NCI-H2196 treated with DMSO at 0.1 percent for 48 hours (cell line): ENCODE measurements around the gene KRT4.

Experiments
- DNase-seq: peaks from one replicate; lab custom pipeline; 2025; ENCODE audit not compliant: unreplicated experiment; lab: John Stamatoyannopoulos, UW

Gene KRT4

DNA sequence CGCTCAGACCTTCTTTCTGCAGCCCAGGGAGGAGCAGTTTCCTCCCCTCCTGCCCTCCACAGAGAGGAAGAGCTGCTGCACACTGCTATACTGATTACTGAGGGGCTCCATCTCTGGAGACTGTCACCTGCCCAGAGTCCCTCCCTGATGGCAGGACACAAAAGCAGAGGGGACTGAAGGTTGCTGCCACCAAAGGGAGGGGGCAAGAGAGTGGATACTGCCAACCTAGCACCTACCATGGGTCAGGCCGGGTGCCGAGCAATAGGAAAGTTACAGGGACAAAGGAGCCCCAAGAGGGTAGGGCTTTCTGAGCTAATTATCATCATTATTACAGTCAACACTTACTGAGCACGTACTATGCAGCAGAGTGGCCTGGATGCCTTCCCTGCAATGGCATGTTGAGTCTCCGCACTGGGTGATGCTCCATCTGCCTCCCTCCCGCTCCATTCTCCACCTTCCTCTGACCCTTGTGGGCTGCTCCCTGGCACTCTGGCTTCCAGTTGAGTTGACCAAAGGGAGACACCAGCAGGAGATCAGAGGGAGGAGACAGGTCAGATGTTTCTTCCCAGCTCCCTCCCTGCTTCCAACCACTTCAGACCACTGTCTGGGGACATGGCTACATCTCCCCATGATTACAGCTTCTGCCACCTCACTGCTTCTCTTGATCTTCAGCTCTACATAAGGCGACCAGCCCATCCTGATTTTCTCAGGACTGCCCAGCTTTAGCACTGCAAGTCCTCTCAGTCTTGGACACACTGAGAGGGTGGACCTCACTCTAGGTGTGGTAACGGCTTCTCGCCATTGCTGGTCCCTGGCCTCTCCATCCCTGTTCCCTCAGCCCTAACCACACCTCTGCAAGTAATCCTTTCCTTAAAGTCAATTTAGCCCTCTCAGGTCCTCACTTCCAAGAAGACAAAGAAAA, 22.8 kb upstream of the KRT4 start:
- no peak for DNase-seq

DNA sequence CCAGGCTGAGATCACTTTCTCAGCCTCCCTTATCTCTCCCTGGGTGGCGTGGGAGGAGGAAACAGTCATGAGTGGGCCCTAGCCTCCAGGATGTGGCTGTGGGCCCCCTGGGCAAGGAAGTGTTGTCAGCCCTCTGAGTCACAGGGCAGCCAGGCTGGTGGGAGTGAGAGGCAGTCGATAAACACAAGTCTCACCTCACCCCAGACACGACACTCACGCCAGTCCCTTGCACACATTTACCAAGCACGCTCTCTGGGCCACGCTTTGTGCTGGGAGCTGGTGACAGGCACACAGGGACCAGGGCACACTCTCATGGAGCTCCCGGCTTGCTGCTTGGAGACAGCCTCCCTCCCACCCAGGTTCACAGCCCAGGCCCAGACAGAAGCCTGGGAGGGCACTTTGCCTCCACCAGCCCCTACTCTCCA, 22.1 kb upstream of the KRT4 start:
- no peak for DNase-seq

DNA sequence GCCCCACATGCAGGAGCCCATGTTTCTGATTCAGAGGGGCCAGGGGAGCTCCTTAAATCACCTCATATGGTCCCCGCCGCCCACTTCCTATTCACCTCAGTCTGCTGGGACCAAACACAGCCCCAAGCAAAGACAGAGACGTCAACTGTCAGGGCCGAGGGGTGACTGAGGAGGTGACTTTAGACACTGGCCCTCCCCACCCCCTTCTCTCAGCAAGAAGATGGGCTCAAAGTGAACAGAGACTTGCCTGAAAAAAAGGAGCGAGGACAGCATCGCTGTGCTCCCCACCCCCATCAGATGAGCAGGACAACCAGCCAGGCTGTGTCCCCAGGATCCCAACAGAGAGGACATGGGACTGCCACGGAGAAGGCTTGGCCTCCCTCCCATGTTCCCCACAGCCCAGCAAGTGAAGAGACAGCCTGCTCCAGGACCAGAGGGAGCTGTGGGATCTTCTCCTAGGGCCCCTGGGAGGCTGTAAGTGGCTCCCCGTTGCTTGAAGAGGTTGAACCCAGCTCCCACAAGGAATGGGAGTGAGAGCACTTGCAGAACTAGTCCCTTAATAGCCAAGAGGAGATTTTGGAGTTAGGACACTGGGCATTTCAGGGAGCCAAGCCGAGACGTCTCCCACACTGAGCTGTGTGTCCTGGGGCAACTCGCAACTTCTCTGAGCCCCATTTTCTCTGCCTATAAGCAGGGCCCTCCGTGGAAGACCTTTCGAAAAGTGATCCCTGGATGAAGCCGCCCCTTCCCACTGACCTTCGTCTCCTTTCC, 21.5 kb upstream of the KRT4 start:
- no peak for DNase-seq

DNA sequence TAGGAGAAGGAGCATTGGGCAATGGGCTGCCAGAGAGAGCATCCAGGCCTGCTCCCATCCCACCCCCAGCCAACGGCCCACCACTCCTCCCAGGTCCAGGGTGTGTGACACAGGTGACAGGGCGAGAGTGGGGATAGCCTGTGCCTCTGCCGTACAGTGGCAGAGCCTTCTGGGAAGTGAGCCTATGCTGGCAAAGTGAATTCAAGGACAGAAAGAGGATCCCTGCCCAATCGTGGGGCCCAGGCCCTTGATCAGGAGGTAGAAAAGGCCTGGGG, 20.7 kb upstream of the KRT4 start:
- no peak for DNase-seq

DNA sequence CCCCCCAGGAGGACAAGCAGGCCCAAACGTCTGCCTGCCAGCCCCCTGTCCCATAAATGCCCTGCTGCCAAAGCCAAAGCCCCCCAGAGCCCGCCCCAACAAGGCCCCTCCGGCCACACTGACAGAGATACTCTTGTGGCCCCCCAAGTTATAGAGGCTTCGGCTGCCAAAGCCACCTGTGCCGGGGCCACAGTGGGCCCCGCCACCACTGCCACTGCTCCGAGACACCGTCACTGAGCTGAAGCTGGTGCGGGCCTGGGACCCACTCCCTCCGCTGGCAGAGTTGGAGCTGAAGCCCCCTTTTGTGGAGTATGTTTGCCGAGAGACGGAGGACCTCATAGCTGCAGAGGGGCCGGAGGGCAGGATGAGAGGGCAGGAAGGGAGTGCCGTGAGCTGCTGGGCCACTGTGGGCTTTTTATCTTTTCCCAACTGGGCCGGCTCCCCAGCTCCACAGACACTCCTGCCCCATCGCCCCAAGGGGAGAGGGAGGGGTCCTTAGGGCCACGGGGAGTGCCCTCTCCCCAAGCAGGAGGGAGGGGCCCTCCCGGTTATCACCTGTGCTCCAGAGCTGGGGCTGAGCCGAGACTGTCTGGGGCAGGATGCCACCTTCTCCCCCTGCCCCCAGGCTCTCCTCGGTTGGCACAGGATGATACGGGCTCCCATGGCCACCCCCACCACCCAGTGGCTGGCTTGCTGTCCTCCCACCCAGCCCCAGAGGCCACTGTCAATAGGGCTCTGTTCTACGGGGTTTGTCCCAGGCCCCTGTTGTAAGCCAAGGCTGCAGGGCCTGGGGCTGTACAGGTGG, 20.2 kb upstream of the KRT4 start, which contains the start of gene KRT79:
TSS of gene KRT79 (minus strand) at position 390 of the 805 bp plus-strand sequence. CDS start at position 339, 51 bp downstream.
- no peak for DNase-seq

DNA sequence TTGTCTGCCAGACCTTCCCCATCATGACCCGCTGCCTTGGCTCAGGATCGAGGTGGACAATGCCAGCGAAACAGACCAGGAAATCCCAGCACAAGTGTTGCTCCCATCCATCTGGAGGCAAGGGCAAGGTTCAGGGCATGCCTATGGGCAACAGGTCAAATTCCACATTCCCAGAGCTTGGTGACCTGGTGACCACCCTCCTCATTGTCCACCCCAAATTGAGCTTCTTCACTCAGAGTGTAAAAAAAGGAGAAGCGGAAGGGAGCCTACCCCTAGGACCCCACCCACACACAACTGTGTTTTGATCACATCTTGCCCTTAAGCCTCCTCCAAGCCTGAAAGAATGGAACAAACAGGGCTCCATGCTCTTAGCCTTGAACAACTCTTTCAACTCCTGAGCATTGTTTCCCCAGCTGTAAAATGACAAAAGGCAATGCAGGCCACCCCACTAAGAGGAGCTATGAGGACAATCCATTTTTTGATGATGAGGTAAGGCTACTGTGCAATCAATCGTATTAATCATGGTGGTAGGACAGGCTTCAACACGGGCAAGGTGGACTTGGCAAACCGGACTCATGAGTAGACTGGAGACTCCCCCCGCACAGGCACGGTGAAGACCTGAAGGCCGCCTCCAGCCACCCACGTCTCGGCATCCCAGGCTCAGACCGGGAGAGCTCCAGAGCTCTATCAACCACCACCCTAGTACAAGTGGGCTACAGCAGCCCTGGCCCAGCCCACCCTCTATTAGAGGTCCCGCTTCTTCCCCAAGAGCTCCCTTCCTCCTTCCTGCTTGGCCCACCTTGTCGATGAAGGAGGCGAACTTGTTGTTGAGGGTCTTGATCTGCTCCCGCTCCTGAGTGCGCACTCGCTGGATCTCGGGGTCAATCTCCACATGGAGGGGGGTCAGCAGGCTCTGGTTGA, 19.3 kb upstream of the KRT4 start:
- DNase-seq, result no peak

DNA sequence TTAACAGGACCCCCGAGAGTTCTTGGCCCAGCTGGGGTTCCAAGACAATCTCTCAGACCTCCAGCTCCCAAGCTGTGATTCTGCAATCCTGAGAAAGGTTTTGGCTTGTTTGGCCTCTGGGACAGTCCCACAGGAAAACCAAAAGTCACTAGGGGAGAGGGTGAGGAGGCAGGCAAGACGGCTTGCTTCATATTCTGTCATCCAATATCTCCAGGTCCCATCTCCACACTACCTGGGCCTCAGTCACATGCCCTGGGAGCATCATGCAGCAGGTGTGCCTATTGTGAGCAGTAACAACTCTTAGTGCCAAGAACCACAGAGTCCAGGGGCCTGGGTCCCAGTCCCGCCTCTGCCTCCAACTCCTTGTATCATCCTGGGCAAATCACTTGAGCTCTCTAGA, 18.5 kb upstream of the KRT4 start:
- no peak for DNase-seq

DNA sequence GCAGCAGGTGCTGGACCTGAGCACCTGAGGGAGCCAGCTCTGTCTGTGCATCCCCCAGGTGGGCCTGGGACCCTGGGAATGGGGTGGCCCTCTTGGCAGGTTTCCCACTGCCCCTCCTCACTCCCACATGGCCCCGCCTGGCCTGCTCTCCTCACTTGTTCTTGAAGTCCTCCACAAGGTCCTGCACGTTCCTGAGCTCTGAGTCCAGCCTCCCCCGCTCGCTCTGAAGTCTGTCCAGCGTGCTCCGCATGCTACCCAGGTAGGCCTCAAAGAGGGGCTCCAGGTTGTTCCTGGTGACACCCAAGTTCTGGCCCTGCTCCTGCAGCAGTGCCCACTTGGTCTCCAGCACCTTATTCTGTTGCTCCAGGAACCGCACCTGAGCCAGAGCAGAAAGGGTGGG, 17.3 kb upstream of the KRT4 start:
- DNase-seq, result no peak

DNA sequence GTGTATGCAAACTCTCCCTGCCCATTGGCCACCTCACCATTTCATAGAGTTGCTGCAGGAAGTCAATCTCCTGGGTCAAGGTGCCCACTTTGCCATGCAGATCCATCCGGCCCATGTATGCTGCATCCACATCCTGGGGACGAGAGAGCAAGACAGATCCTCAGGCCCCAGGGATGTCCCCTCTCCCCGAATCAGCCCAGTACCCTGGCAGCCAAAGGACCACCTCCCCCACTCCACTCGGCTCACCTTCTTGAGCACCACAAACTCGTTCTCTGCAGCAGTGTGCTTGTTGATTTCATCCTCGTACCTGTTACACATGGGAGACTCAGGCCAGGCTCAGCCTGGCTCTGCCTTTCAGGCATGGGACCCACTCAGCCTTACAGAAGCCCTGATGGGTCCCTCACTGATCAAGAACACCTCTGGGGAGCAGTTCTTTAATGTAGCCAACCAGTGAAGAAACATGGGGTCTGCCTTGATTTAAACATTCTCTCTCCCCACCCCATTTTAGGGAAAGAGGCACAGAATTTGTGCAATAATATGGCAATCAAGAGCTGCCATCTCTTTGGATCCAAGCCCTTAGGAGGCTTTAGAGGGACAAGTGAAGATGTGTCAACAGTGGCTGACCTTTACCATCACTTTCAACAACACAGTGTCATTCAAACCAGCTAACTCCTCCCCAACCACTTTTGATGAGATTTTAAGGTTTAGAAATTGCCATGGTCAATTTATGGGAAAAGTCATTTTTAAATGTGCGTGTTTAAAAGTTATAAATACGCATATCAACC, 16.3 kb upstream of the KRT4 start:
- no peak for DNase-seq

DNA sequence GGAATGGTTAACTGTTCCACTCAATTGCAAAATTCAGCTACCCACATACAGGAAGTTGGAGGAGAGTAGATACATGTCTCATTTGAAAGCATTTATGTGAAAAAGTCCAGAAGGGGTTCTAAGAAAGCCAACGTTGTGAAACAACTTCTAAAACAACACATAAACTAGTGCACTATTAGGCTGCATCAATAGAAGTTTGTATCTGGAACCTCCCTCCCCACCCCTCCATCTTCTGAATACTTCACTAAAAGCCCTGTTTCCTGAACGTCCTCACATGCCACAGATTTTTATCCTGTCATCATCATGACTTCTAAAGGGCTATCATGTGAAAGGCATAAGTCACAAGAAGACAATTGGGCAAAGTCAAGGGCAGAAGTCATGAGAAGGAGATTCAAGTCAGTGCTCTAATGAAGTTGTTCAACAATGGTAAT, 14.7 kb upstream of the KRT4 start:
- DNase-seq, result no peak

DNA sequence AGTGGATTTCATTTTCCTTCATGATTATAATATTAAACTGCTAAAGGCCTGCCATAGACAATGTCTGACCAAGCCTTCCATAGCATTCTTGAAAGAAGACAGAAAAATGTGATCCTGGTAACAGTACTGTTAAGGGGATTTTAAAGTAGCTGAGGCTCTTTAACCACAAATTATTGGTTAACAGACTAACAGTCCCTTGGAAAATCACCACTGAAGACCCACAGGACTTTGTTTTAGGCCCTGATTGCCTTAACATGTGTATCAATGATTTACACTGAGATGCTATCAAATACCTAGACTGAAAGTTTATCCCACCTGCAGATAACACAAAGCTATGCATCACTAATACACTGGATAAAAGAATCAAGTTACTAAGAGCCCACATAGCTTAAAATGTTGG, 14.2 kb upstream of the KRT4 start:
- DNase-seq, result no peak

DNA sequence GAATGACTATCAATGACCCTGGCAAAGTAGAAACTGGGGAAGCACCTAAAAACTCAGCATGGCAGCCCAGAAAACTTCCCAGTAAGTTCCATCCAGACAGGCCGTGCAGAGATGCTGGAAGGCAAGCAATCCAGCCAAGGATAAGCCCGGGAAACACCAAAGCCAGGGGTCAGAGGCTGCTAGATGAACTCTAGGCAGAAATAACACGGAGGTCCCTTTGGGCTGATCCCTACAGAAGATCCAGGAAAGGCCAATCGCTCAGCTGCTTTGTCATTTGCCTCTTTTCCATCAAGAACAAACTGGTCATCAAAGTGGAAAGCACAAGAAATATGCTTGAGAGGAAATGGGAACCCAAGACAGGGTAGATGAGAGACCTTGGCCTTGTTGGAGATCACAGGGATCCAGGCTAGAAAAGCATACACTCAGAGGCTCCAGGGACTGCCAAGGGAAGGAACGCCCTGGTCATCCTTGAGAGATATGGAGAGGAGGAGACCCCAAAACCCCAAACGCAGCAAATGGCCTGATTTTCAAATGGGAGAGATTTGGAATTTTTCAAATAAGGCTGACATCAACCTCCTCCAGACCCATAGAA, 13.7 kb upstream of the KRT4 start:
- DNase-seq, result no peak

DNA sequence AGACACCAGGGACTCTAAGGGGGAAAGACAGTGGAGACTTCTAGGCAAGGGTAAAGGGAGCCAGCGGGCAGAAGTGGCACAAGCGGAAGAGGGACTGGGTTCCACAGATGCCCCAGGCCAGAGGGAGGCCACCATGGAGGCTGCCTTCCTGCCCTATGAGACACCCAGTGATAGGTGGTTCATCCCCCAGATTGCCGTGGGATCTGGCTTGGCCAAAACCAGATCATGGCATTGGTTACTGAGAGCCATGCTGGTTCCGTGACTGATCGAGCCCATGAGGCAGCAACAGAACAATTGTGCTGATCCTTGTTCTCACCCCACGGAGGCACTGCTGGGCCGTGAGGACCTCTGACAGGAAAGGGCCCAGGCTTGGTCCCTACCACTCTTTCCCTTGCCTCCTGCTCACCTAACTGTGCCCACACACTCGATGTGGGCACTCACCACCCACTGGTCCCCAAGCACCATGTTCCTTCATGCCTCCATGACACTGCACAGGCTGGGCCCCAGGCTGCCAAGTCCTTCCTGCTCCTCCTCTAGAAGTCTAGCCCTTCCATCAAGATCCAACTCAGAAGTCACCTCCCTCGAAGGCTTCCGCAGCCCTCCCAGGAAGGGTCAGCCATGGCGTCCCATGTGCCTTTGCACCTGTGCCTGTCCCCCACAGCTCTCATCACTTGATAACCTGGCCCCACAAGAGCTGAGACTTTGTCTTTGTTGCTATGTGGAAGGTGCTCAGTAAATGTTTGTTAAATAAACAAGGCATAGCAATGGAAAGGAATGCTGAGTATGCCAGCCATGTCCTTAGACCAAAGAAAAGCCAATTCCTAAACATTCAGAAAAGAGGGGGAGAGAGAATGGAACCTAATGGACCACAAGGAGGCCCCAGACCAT, 12.9 kb upstream of the KRT4 start:
- DNase-seq, result no peak

DNA sequence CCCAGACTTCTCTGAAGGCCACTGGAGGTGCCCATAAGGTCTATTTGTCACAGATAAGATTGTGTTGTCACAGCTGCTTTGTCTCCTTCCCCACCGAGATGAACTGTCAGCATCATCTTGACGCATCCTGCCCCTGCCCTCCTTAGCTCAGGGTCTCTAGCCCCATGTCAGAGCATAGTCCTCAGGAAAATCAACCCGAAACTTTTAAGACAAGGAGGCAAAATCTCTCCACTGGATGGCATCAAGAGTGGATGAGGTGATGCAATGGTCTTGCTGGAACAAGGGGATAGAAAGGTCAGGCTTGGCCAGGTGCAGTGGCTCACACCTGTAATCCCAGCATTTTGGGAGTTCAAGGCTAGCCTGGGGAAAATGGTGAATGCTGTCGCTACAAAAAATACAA, 12.0 kb upstream of the KRT4 start:
- no peak for DNase-seq

DNA sequence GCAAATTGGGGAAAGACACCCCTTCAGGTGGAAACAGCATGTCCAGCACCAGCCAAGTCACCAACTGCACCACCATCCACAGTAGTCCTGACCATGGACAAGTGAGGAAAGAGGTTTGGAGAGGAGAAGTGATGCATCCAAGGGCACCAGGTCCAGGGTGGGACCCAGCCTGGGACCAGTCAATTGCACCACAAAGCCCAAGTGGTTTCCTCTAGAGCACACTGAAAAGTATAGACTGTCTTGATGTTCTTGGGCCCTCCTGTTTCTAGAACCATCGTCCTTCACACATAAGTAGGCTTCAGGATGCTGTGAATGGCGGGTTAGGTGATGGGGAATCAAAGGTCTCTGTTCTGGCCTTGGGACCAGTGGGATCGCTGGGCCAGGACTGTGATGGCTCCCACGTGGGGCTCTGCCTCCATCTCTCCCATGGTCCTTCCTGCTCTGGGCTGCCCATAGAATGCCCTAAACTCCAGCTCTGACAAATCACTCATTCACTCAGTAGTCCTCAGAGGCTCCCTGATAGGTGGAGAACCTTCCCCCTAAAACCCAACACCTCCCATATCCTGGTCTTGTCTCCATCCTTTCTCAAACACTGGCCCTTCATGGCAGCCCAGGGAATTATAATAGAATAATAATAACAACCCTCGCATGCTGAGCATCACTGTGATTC, 11.0 kb upstream of the KRT4 start:
- DNase-seq, result no peak

DNA sequence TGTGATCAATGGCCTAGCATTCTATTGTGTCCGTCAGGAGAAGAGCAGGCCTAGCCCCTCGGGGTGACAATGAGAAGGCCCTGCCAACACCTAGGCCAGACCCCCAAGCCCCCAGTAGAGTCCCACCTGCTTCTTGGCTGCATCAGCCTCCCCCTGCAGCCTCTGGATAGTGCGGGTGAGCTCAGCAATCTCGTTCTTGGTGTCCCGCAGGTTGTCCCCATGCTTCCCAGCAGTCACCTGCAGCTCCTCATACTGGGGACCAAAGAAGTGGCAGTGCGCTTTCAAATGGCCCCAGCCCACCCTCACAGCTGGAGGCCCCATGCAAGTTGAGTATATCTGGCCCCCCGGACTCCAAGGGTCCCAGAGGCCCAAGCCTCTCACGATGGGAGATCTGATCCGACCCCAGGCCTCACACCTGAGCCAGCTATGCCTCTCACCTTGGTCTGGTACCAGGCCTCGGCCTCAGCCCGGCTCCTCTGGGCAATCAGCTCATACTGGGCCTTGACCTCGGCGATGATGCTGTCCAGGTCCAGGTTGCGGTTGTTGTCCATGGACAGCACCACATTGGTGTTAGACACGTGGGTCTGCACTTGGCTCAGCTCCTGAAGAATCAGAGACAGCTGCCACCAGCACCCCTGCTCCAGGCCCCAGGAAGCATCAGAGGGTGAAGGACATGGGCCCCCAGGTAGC, 10.0 kb upstream of the KRT4 start:
- DNase-seq, result no peak
